Stimulated activated effector memory CD8-positive, alpha-beta T cell treated with anti-CD3 and anti-CD28 coated beads, Interleukin-12 subunit alpha, Interleukin-12 subunit beta, amount 100 ng/mL, for 72 hours (primary cell): ENCODE data around the gene ACP7.
"Not testable (repeated sequence)": the region's sequence is repeated elsewhere in the genome, so short reads cannot be mapped to it uniquely, and the experiment has no call there.

Experiments used
- ATAC-seq: fragments of 150-1000 bp; cut with Tn5 transposase; 2 replicates; pipeline ENCODE4 v1.10.0; 2021
- DNase-seq, 2 donors: peaks; one replicate each; pipeline ENCODE4 v3.0.0; 2021 to 2022; ENCODE audit warnings: low spot score in 2 of 2
- H3K27ac Mint-ChIP-seq: one replicate; pipeline ENCODE4 v1.8.0; 2022; ENCODE audit warnings: mild to moderate bottlenecking, mixed read lengths
- H3K36me3 Mint-ChIP-seq: one replicate; pipeline ENCODE4 v1.8.0; 2022; ENCODE audit warnings: mild to moderate bottlenecking, mixed read lengths
- H3K4me1 Mint-ChIP-seq: one replicate; pipeline ENCODE4 v1.8.0; 2022; ENCODE audit warnings: mixed read lengths
- H3K4me3 Mint-ChIP-seq: one replicate; pipeline ENCODE4 v1.8.0; 2022; ENCODE audit warnings: mild to moderate bottlenecking, mixed read lengths
- H3K9me3 Mint-ChIP-seq: one replicate; pipeline ENCODE4 v1.8.0; 2022; ENCODE audit warnings: mixed read lengths

Gene ACP7

GRCh38 chr19:39087907-39088686 lies 3.9 kb downstream of the ACP7 start:
- ATAC-seq (no peak), DNase-seq (no peak)
- Mint-ChIP-seq H3K36me3 (no peaks in the 10 kb centered on the region), H3K4me3 (no peak overlapping the region), H3K27ac (no peak overlapping the region), H3K9me3 (no peaks in the 10 kb centered on the region), H3K4me1 (peaks cover 25% of the 10 kb centered on the region)

- not testable (repeated sequence) for DNase-seq
Measured at GRCh38 chr19:39090016-39090415, 5.8 kb downstream of the ACP7 start.

DNA sequence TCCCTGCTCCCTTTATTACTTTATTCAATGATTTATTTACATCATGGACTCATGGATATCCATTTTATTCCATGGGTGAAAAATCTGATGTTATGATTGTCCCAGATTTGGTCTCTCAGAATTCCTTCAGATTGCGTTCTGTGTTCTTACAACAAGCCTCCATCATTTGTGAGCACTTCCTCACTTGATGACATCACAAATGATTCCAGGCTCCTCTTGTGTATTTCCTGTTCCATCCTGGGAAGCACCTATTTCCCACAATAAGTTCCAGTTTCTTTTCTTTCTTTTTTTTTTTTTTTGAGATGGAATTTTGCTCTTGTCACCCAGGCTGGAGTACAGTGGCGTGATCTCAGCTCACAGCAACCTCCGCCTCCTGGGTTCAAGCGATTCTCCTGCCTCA lies 6.7 kb downstream of the ACP7 start:
- no peak for DNase-seq
- H3K27ac Mint-ChIP-seq, result no peak overlapping the region
- no peak for ATAC-seq
- H3K4me1 Mint-ChIP-seq, result peaks cover 11% of the 10 kb centered on the region
- no peaks in the 10 kb centered on the region for H3K9me3 Mint-ChIP-seq
- no peaks in the 10 kb centered on the region for H3K36me3 Mint-ChIP-seq
- H3K4me3 Mint-ChIP-seq, result no peak overlapping the region

More at GRCh38 chr19:39090016-39090415, 5.8 kb downstream of the ACP7 start:
- peaks cover 17% of the 10 kb centered on the region for H3K4me1 Mint-ChIP-seq
- ATAC-seq, H3K36me3 Mint-ChIP-seq, H3K9me3 Mint-ChIP-seq, H3K27ac Mint-ChIP-seq, H3K4me3 Mint-ChIP-seq: not testable (repeated sequence)

GRCh38 chr19:39095799-39096540 lies 11.8 kb downstream of the ACP7 start:
- H3K4me1 Mint-ChIP-seq, result peaks cover 11% of the 10 kb centered on the region
- not testable (repeated sequence) for ATAC-seq, H3K9me3 Mint-ChIP-seq, H3K36me3 Mint-ChIP-seq, H3K4me3 Mint-ChIP-seq, DNase-seq, H3K27ac Mint-ChIP-seq

DNA sequence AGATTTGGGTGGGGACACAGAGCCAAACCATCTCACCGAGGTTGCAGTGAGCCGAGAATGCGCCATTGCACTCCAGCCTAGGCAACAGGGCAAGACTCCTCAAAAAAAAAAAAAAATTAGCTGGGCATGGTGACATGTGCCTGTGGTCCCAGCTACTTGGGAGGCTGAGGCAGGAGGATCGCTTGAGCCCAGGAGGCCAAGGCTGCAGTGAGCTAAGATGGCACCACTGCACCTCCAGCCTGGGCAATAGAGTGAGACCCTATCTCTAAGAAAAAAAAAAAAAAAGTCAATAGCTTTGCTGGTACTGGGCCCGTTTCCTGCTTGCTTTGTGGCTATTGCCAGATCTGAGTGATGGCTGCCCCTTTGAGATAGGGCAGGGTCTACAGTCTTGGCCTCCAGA lies 13.1 kb downstream of the ACP7 start:
- Mint-ChIP-seq H3K4me3 (no peak overlapping the region), H3K4me1 (peaks cover 11% of the 10 kb centered on the region), H3K36me3 (no peaks in the 10 kb centered on the region), H3K27ac (no peak overlapping the region), H3K9me3 (no peaks in the 10 kb centered on the region)
- no peak for DNase-seq
- no peak for ATAC-seq

DNA sequence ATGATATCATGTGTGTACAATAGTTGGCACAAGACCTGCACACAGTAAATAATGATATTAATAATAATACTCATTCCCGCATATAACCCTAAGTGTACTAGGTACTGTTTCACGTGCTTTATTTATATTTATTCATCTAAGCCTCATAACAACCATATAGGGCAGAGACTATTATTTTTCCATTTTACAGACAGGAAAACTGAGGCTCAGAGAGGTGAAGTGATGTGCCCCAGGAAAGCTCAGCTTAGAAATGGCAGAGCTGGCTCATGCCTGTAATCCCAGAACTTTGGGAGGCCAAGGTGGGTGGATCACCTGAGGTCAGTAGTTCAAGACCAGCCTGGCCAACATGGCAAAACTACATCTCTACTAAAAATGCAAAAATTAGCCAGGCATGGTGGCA lies 13.6 kb downstream of the ACP7 start:
- Mint-ChIP-seq H3K4me1 (peaks cover 11% of the 10 kb centered on the region), H3K4me3 (no peak overlapping the region), H3K27ac (no peak overlapping the region), H3K9me3 (no peaks in the 10 kb centered on the region), H3K36me3 (no peaks in the 10 kb centered on the region)
- DNase-seq (no peak), ATAC-seq (no peak)

GRCh38 chr19:39098365-39099269 lies 14.4 kb downstream of the ACP7 start:
- H3K9me3 Mint-ChIP-seq, result no peaks in the 10 kb centered on the region
- ATAC-seq (no peak), DNase-seq (no peak)
- H3K27ac Mint-ChIP-seq, result no peak overlapping the region
- peaks cover 3% of the 10 kb centered on the region for H3K4me1 Mint-ChIP-seq
- no peak overlapping the region for H3K4me3 Mint-ChIP-seq
- H3K36me3 Mint-ChIP-seq, result no peaks in the 10 kb centered on the region

- H3K4me3 Mint-ChIP-seq, result no peak overlapping the region
Measured at GRCh38 chr19:39099341-39099740, 15.2 kb downstream of the ACP7 start.

DNA sequence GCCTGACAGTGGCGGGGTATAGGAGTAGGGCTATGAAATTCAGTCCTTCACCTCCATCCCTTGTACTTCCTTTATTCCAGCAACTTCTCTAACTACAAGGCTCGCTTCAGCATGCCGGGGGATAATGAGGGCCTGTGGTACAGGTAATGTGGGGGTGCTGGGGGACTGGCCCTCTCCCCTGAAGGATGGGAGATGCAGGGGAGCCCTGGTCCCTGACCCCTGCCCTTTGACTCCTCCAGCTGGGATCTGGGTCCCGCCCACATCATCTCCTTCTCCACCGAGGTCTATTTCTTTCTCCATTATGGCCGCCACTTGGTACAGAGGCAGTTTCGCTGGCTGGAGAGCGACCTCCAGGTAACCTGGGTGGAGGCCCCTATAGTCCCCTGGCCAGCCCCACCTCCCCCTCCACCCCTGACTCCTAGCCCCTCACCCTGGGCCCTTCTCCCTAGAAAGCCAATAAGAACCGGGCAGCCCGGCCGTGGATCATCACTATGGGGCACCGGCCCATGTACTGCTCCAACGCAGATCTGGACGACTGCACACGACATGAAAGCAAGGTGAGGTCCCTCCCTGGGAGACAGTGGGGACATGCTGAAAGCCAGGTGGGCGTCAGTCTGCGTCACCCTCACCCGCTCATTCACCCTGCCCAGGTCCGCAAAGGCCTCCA lies 16.5 kb downstream of the ACP7 start:
- H3K4me3 Mint-ChIP-seq, result no peak overlapping the region
- no peaks in the 10 kb centered on the region for H3K4me1 Mint-ChIP-seq
- no peaks in the 10 kb centered on the region for H3K36me3 Mint-ChIP-seq
- no peaks in the 10 kb centered on the region for H3K9me3 Mint-ChIP-seq
- no peak overlapping the region for H3K27ac Mint-ChIP-seq
- DNase-seq (no peak), ATAC-seq (no peak)

More at GRCh38 chr19:39099341-39099740, 15.2 kb downstream of the ACP7 start:
- no peaks in the 10 kb centered on the region for H3K9me3 Mint-ChIP-seq
- no peak overlapping the region for H3K27ac Mint-ChIP-seq
- DNase-seq (no peak), ATAC-seq (no peak)
- no peaks in the 10 kb centered on the region for H3K36me3 Mint-ChIP-seq
- no peaks in the 10 kb centered on the region for H3K4me1 Mint-ChIP-seq

- Mint-ChIP-seq H3K36me3 (no peaks in the 10 kb centered on the region), H3K9me3 (no peaks in the 10 kb centered on the region), H3K27ac (no peak overlapping the region), H3K4me3 (no peak overlapping the region), H3K4me1 (no peaks in the 10 kb centered on the region)
- ATAC-seq, result no peak
- DNase-seq, result no peak
Measured at GRCh38 chr19:39103151-39103550, 19.0 kb downstream of the ACP7 start.

- H3K4me3 Mint-ChIP-seq, result no peak overlapping the region
- no peaks in the 10 kb centered on the region for H3K9me3 Mint-ChIP-seq
Measured at GRCh38 chr19:39104186-39104596, 20.0 kb downstream of the ACP7 start.

DNA sequence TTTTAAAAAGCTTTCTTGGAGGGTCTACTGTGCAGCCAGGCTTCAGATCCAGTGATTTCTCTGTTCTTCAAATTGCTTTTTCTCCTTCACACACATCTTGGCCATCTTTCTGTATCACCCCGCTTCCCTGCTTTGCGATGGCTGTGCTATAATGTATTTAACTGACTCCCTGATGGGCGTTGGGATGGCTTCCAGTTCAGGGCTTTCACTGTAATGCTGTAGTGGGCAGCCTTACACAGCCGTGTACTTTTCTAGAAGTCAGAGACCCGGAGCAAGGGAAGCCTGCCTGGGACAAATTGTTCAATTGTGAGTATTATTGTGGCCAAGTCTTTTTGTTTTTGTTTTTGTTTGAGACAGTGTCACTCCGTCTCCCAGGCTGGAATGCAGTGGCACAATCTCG lies 22.0 kb downstream of the ACP7 start:
- no peak overlapping the region for H3K4me3 Mint-ChIP-seq
- no peak for ATAC-seq
- H3K4me1 Mint-ChIP-seq, result peaks cover 7% of the 10 kb centered on the region
- DNase-seq, result no peak
- no peak overlapping the region for H3K27ac Mint-ChIP-seq
- H3K36me3 Mint-ChIP-seq, result peaks cover 7% of the 10 kb centered on the region
- no peaks in the 10 kb centered on the region for H3K9me3 Mint-ChIP-seq

More at GRCh38 chr19:39104186-39104596, 20.0 kb downstream of the ACP7 start:
- Mint-ChIP-seq H3K27ac (no peak overlapping the region), H3K4me1 (no peaks in the 10 kb centered on the region), H3K36me3 (no peaks in the 10 kb centered on the region)
- no peak for ATAC-seq
- no peak for DNase-seq

GRCh38 chr19:39109641-39110040 lies 25.5 kb downstream of the ACP7 start:
- Mint-ChIP-seq H3K4me3 (no peak overlapping the region), H3K36me3 (peaks cover 7% of the 10 kb centered on the region), H3K4me1 (peaks cover 7% of the 10 kb centered on the region), H3K27ac (no peak overlapping the region), H3K9me3 (no peaks in the 10 kb centered on the region)
- ATAC-seq, result no peak
- DNase-seq, result no peak

- H3K9me3 Mint-ChIP-seq, result no peaks in the 10 kb centered on the region
- ATAC-seq, result peak; percentile 85
- peak; percentile 69 to 82 for DNase-seq
- H3K36me3 Mint-ChIP-seq, result peaks cover 7% of the 10 kb centered on the region
- no peak overlapping the region for H3K27ac Mint-ChIP-seq
- peaks cover 7% of the 10 kb centered on the region for H3K4me1 Mint-ChIP-seq
- no peak overlapping the region for H3K4me3 Mint-ChIP-seq
Measured at GRCh38 chr19:39110263-39110967, 26.2 kb downstream of the ACP7 start.
